Uterus (tissue), 4 donors: ENCODE data around the gene HS3ST4. TPM values are rescaled to one million over a fixed set of nuclear protein-coding genes. Genes with fewer than 3 reads are reported as not detected.

Experiments
- DNase-seq, 2 donors: peaks; one replicate each; pipeline ENCODE4 v3.0.0-alpha.2; 2019 to 2020
- H3K27ac ChIP-seq, 2 donors: fragments of 200-600 bp; sonication (generic); 1 replicate in 1 of 2; 2 replicates in 1 of 2; pipeline ENCODE4 v1.5.1; 2016 to 2018
- H3K27me3 ChIP-seq, 2 donors: fragments of 200-600 bp; sonication (generic); one replicate each; pipeline ENCODE4 v1.5.1; 2018 to 2019; ENCODE audit warnings: control low read depth in 1 of 2
- H3K36me3 ChIP-seq, 2 donors: fragments of 200-600 bp; sonication (generic); one replicate each; pipeline ENCODE4 v1.5.1; 2019; ENCODE audit warnings: control low read depth in 1 of 2
- H3K4me1 ChIP-seq, 2 donors: fragments of 200-600 bp; sonication (generic); one replicate each; pipeline ENCODE4 v1.5.1; 2018 to 2019; ENCODE audit warnings: control low read depth in 1 of 2
- H3K4me3 ChIP-seq, 2 donors: fragments of 200-600 bp; sonication (generic); 1 replicate in 1 of 2; 2 replicates in 1 of 2; pipeline ENCODE4 v1.5.1; 2018 to 2019; ENCODE audit warnings: mild to moderate bottlenecking in 1 of 2
- H3K9me3 ChIP-seq, 2 donors: fragments of 200-600 bp; sonication (generic); one replicate each; pipeline ENCODE4 v1.5.1; 2019; ENCODE audit warnings: control low read depth in 1 of 2
- POLR2A ChIP-seq, 2 donors: fragments of 450-650 bp; IDR thresholded peaks; one replicate each; pipeline ENCODE4 v1.6.1; 2016; ENCODE audit warnings: antibody characterized with exemption in 2 of 2, mild to moderate bottlenecking in 1 of 2, moderate library complexity in 1 of 2
- intact Hi-C: fragments of 100-400 bp; cut with DNase I; formaldehyde crosslinking; loops from one replicate; pipeline ENCODE4 v1.15.1; 2023; ENCODE audit warnings: low total_unique reads
- total RNA-seq, 4 donors: library from RNA; depleted of rRNA in 3 of 4; stranded (reverse); fragments of >200 nt in 3 of 4; gene quantifications; one replicate each; pipeline versions ENCODE4 v1.1.0 to v1.2.4, GENCODE V29; 2014 to 2023
- TF ChIP-seq, protein P1 (sequence below), 4 experiments: fragments of 200-600 bp in 2 of 4; fragments of 450-650 bp in 2 of 4; sonication (generic) in 2 of 4; IDR thresholded peaks; one replicate each; pipeline ENCODE4 v1.5.1; 2016 to 2019; ENCODE audit warnings: antibody characterized with exemption in 4 of 4, mild to moderate bottlenecking in 2 of 4, moderate library complexity in 1 of 4
- donor health status: DM: yes; HTN: yes; CAD: no.

The HS3ST4 gene
- under 1 TPM in 1 of 4 donors, not detected in 3; 0.14 TPM for total RNA-seq

DNA sequence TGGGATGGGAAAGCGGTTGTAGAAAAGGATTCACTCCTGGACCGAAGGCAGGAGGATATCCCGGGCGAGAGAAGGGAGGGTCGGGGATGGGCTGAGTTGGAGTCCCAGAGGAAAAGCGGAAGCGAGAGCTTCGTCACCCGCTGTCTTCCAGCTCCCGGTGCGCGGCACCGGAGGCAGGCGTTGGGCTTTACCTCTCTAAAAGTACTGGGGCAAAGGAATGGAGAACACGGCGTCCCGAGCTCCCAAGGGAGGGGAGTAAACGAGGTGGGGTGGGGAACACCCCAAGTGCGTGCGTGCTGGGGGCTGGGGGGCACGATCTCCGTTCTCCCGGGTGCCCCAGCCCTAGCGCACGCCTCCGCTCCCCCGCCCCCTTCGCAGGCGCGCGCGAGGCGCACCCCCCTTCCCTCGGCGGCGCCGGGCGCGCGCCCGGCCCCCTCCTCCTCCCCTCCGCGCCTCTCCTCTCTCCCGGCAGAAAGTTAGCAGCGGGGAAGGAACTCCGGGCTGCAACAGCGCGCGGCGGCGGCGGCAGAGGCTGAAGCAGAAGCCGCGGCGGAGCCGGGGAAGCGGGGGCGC, at the start of gene HS3ST4:
Gene HS3ST4, plus strand, starts transcription at position 441 of the 573 bp plus-strand sequence.
- Histone ChIP-seq H3K36me3 (no peaks in the 10 kb centered on the region), H3K4me1 (peaks cover 0 to 8% of the 10 kb centered on the region in 2 donors), H3K4me3 (no peak within 1 kb of the TSS), H3K27ac (no peak within 1 kb of the TSS), H3K9me3 (no peaks in the 10 kb centered on the region), H3K27me3 (peaks cover 0 to 16% of the 10 kb centered on the region in 2 donors)
- no peak for DNase-seq
- TF ChIP-seq, protein P1, sequence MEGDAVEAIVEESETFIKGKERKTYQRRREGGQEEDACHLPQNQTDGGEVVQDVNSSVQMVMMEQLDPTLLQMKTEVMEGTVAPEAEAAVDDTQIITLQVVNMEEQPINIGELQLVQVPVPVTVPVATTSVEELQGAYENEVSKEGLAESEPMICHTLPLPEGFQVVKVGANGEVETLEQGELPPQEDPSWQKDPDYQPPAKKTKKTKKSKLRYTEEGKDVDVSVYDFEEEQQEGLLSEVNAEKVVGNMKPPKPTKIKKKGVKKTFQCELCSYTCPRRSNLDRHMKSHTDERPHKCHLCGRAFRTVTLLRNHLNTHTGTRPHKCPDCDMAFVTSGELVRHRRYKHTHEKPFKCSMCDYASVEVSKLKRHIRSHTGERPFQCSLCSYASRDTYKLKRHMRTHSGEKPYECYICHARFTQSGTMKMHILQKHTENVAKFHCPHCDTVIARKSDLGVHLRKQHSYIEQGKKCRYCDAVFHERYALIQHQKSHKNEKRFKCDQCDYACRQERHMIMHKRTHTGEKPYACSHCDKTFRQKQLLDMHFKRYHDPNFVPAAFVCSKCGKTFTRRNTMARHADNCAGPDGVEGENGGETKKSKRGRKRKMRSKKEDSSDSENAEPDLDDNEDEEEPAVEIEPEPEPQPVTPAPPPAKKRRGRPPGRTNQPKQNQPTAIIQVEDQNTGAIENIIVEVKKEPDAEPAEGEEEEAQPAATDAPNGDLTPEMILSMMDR (IDR thresholded peaks at IDR 0.05) = no peak
- TF ChIP-seq POLR2A (IDR thresholded peaks at IDR 0.05) = no peak
- intact Hi-C loops = no loop called here

DNA sequence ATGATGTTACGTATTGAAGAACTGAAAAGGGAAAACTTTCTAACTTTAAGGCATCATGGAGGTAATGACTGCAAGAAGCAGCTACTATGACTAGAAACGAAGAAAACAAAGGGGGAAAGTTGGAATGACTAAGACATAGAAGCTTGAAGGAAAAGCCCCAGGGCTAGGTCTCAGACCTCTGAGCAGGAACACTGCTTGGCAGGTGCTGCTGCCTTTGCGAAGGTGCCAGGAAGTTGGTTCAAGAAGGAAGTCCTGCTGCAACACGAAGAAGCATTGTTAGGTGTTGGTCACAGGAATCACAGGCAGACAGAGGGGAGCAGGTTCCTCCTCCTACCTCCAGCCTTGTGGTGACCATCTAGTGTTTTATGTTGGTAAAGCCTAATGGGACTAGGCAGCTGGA, 48.1 kb upstream of the HS3ST4 start:
- Histone ChIP-seq H3K4me3 (no peak overlapping the region), H3K4me1 (no peaks in the 10 kb centered on the region), H3K36me3 (no peaks in the 10 kb centered on the region), H3K27me3 (no peaks in the 10 kb centered on the region), H3K27ac (no peak overlapping the region), H3K9me3 (no peaks in the 10 kb centered on the region)
- TF ChIP-seq, protein P1 (IDR thresholded peaks at IDR 0.05) = no peak
- no peak for TF ChIP-seq POLR2A (IDR thresholded peaks at IDR 0.05)
- no peak for DNase-seq
- intact Hi-C loops = no loop called here

- Histone ChIP-seq H3K4me3 (no peak overlapping the region), H3K27ac (no peak overlapping the region), H3K9me3 (no peaks in the 10 kb centered on the region), H3K4me1 (no peaks in the 10 kb centered on the region), H3K27me3 (no peaks in the 10 kb centered on the region), H3K36me3 (no peaks in the 10 kb centered on the region)
- DNase-seq = no peak
- intact Hi-C loops = no loop called here
- TF ChIP-seq, protein P1 (IDR thresholded peaks at IDR 0.05) = no peak
- TF ChIP-seq POLR2A (IDR thresholded peaks at IDR 0.05) = no peak
Observed at GRCh38 chr16:25656639-25657038, 35.1 kb upstream of the HS3ST4 start.

DNA sequence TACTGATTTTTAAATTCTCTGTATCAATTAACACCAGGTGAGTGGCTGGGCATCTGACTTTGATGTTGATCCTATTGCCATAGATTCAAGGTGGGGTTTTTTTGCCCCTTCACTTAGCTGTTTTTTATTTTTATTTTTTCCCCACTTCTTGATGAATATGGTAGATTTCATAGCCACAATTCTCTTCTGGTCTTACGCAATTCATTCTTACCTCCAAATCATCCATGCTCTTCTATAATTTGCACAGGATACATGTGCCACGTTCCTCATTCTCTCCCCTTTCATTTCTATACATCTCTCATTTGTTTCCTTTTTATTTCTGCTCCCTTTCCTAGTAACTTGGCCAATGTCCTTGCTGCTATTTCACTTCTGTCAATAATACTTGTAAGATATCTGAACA, 14.9 kb upstream of the HS3ST4 start:
- H3K9me3 ChIP-seq = no peaks in the 10 kb centered on the region
- intact Hi-C loops = no loop called here

GRCh38 chr16:25679511-25679910, 12.2 kb upstream of the HS3ST4 start:
- DNase-seq = no peak
- intact Hi-C loops = no loop called here
- Histone ChIP-seq H3K27me3 (no peaks in the 10 kb centered on the region), H3K4me1 (no peaks in the 10 kb centered on the region), H3K36me3 (no peaks in the 10 kb centered on the region), H3K27ac (no peak overlapping the region), H3K4me3 (no peak overlapping the region), H3K9me3 (no peaks in the 10 kb centered on the region)
- TF ChIP-seq, protein P1 (IDR thresholded peaks at IDR 0.05) = no peak
- no peak for TF ChIP-seq POLR2A (IDR thresholded peaks at IDR 0.05)

More for the DNA sequence above, 14.9 kb upstream of the HS3ST4 start:
- no peak overlapping the region for H3K27ac ChIP-seq
- DNase-seq = no peak
- no peak for TF ChIP-seq POLR2A (IDR thresholded peaks at IDR 0.05)
- TF ChIP-seq, protein P1 (IDR thresholded peaks at IDR 0.05) = no peak
- no peaks in the 10 kb centered on the region for H3K36me3 ChIP-seq
- no peaks in the 10 kb centered on the region for H3K27me3 ChIP-seq
- no peaks in the 10 kb centered on the region for H3K4me1 ChIP-seq
- no peak overlapping the region for H3K4me3 ChIP-seq
